Activated T-cell treated with anti-CD3 and anti-CD28 coated beads for 1 hour (primary cell): ENCODE data around the gene MAGEA3.
"Not testable (repeated sequence)": the region's sequence is repeated elsewhere in the genome, so short reads cannot be mapped to it uniquely, and the experiment has no call there.

ENCODE experiments used
- DNase-seq: peaks from one replicate; pipeline ENCODE4 v3.0.0-alpha.2; 2020; ENCODE audit warnings: low read depth

The MAGEA3 gene

GRCh38 chrX:152736528-152736927 lies 37.9 kb downstream of the MAGEA3 start:
- not testable (repeated sequence) for DNase-seq

GRCh38 chrX:152738560-152738959 lies 40.0 kb downstream of the MAGEA3 start:
- DNase-seq: no peak
